Endothelial cell of umbilical vein (primary cell): ENCODE results near the gene CDC14B. TPM values are rescaled to one million over a fixed set of nuclear protein-coding genes. Genes with fewer than 3 reads are reported as not detected.

Experiments
- BruUV-seq: library from RNA; stranded (reverse); fragments of 400-500 nt; replicated peaks from 2 replicates; lab custom pipeline; 2021; lab: Mats Ljungman, UMichigan
- CTCF ChIA-PET: fragments of 300-600, 350-600 bp; sonication (Branson Sonifier 250); formaldehyde crosslinking; loops from one replicate; lab custom pipeline; 2021; ENCODE audit warnings: antibody characterized with exemption, inconsistent platforms; lab: Charles Lee
- POLR2A ChIA-PET: fragments of 300-600, 350-600 bp; sonication (Branson Sonifier 250); formaldehyde crosslinking; loops from one replicate; lab custom pipeline; 2021; ENCODE audit warnings: antibody characterized with exemption, inconsistent platforms; lab: Charles Lee
- DNase-seq: peaks from one replicate; pipeline ENCODE4 v3.0.0-alpha.2; 2011; ENCODE audit warnings: low read depth, low spot score
- FAIRE-seq: peaks from 2 replicates; lab custom pipeline; 2011; peaks lifted over from hg19 to GRCh38; lab: Jason Lieb, UNC
- H2AFZ ChIP-seq: 2 replicates; pipeline ENCODE4 v1.6.0; 2012; ENCODE audit warnings: low read depth, low read length, control low read depth, inconsistent platforms
- H3K27ac ChIP-seq: 2 replicates; pipeline ENCODE4 v1.5.1; 2011; ENCODE audit warnings: low read depth, mild to moderate bottlenecking, control low read depth, low read length, moderate library complexity; ENCODE audit not compliant: insufficient read depth
- H3K27me3 ChIP-seq, 2 experiments: 2 replicates each; pipeline versions ENCODE4 v1.6.0 to v1.6.1; 2011; ENCODE audit warnings: low read length in 2 of 2, mixed read lengths in 1 of 2; ENCODE audit not compliant: control insufficient read depth in 2 of 2, insufficient read depth in 2 of 2
- H3K36me3 ChIP-seq, 2 experiments: 2 replicates in 1 of 2; 3 replicates in 1 of 2; pipeline ENCODE4 v1.5.1; 2011; ENCODE audit warnings: low read length in 2 of 2, mild to moderate bottlenecking in 1 of 2, moderate library complexity in 1 of 2; ENCODE audit not compliant: control insufficient read depth in 2 of 2, insufficient read depth in 2 of 2; ENCODE audit errors: extremely low read depth in 1 of 2
- H3K4me1 ChIP-seq: 3 replicates; pipeline ENCODE4 v1.5.1; 2011; ENCODE audit warnings: mild to moderate bottlenecking, low read length; ENCODE audit not compliant: control insufficient read depth, insufficient read depth; ENCODE audit errors: extremely low read depth
- H3K4me2 ChIP-seq: 2 replicates; pipeline ENCODE4 v1.6.1; 2011; ENCODE audit warnings: low read length, control low read depth, mixed read lengths; ENCODE audit not compliant: insufficient read depth
- H3K4me3 ChIP-seq, 3 experiments: fragments of 200-600 bp in 1 of 3; sonication (generic), shearing (Covaris generic) in 1 of 3; replicated peaks in 1 of 3; 2 replicates each; pipeline ENCODE4 v1.5.1; 2011 to 2016; ENCODE audit warnings: control low read depth in 3 of 3, low read length in 3 of 3, mild to moderate bottlenecking in 2 of 3, inconsistent platforms in 1 of 3, low read depth in 1 of 3, moderate library complexity in 1 of 3; ENCODE audit not compliant: insufficient read depth in 1 of 3
- H3K79me2 ChIP-seq: 2 replicates; pipeline ENCODE4 v1.6.0; 2012; ENCODE audit warnings: low read length, inconsistent platforms; ENCODE audit not compliant: control insufficient read depth, insufficient read depth
- H3K9ac ChIP-seq: replicated peaks from 2 replicates; pipeline ENCODE3; 2011; ENCODE audit warnings: low read length, control low read depth; ENCODE audit not compliant: insufficient read depth; ENCODE audit errors: extremely low read depth
- H3K9me1 ChIP-seq: replicated peaks from 3 replicates; pipeline ENCODE4 v1.6.0; 2011; ENCODE audit warnings: mild to moderate bottlenecking, low read length; ENCODE audit not compliant: control insufficient read depth, insufficient read depth; ENCODE audit errors: extremely low read depth
- H3K9me3 ChIP-seq: replicated peaks from 2 replicates; pipeline ENCODE4 v1.5.1; 2012; ENCODE audit warnings: low read length, inconsistent platforms; ENCODE audit not compliant: control insufficient read depth, insufficient read depth
- H4K20me1 ChIP-seq: replicated peaks from 2 replicates; pipeline ENCODE3; 2011; ENCODE audit warnings: mild to moderate bottlenecking, low read length; ENCODE audit not compliant: control insufficient read depth, insufficient read depth; ENCODE audit errors: extremely low read depth
- CTCF ChIP-seq, 2 donors: IDR thresholded peaks; 1 replicate in 1 of 2; 2 replicates in 1 of 2; pipeline ENCODE4 v1.5.1; 2011; ENCODE audit warnings: low read length in 2 of 2, mild to moderate bottlenecking in 2 of 2, moderate library complexity in 2 of 2, control low read depth in 1 of 2, inconsistent platforms in 1 of 2, low read depth in 1 of 2; ENCODE audit not compliant: insufficient read depth in 1 of 2; ENCODE audit errors: extremely low read depth in 1 of 2
- EZH2 ChIP-seq: IDR thresholded peaks from 2 replicates; pipeline ENCODE4 v1.6.1; 2012; ENCODE audit warnings: borderline replicate concordance, low read depth, mild to moderate bottlenecking, moderate library complexity, low read length, inconsistent platforms; ENCODE audit not compliant: severe bottlenecking
- FOS ChIP-seq: IDR thresholded peaks from 2 replicates; pipeline ENCODE4 v1.6.1; 2011; ENCODE audit warnings: mild to moderate bottlenecking, low read length, moderate library complexity, borderline replicate concordance; ENCODE audit not compliant: insufficient read depth
- GATA2 ChIP-seq: IDR thresholded peaks from 2 replicates; pipeline ENCODE4 v1.7.0; 2011; ENCODE audit warnings: low read depth, mild to moderate bottlenecking, moderate library complexity, mixed read lengths, low read length; ENCODE audit not compliant: insufficient read length, insufficient read depth
- JUN ChIP-seq: IDR thresholded peaks from 2 replicates; pipeline ENCODE4 v1.6.1; 2011; ENCODE audit warnings: borderline replicate concordance, low read depth; ENCODE audit not compliant: insufficient read length, insufficient read depth
- MYC ChIP-seq: IDR thresholded peaks from one replicate; pipeline ENCODE4 v1.6.1; 2011; ENCODE audit warnings: mild to moderate bottlenecking, low read depth, low read length
- POLR2A ChIP-seq: IDR thresholded peaks from 2 replicates; pipeline ENCODE4 v1.6.1; 2012; ENCODE audit warnings: low read depth, mild to moderate bottlenecking, control low read depth, low read length
- POLR2AphosphoS5 ChIP-seq: IDR thresholded peaks from 2 replicates; pipeline ENCODE4 v1.6.1; 2012; ENCODE audit warnings: low read depth, mild to moderate bottlenecking, control low read depth, low read length, moderate library complexity; ENCODE audit not compliant: insufficient read depth
- dilution Hi-C: fragments of 300-500 bp; cut with MboI; formaldehyde crosslinking; loops from one replicate; pipeline ENCODE4 v1.15.0; 2019; ENCODE audit warnings: low sequenced_read_pairs; ENCODE audit not compliant: extremely low pct_ligation_motif_present
- intact Hi-C: fragments of 100-400 bp; cut with micrococcal nuclease; formaldehyde crosslinking; loops from one replicate; pipeline ENCODE4 v1.10.0; 2022
- polyA plus RNA-seq, 4 experiments: library from polyadenylated mRNA; depleted of rRNA in 3 of 4; stranded (reverse) in 3 of 4; unstranded in 1 of 4; fragments of >200 nt; gene quantifications; 2 replicates each; pipeline versions ENCODE4 v1.2.1 to v1.2.3, GENCODE V29; 2011 to 2012; ENCODE audit warnings: missing spikeins in 1 of 4
- total RNA-seq: library from RNA; stranded (reverse); gene quantifications from 2 replicates; pipeline ENCODE4 v1.2.3, GENCODE V29; 2021
- TF ChIP-seq, protein P1 (sequence below): IDR thresholded peaks from 2 replicates; pipeline ENCODE4 v1.6.1; 2011; ENCODE audit not compliant: insufficient read depth, insufficient read length

Gene CDC14B
- total and polyA plus RNA-seq, 2 donors (not counting 3 experiments of a cell fraction or from before 2014, with no cell fraction given): 0.39 to 0.93 TPM

GRCh38 chr9:96532173-96532572 is 87.5 kb downstream of the CDC14B start:
- TF ChIP-seq EZH2 (no peak), JUN (no peak), MYC (no peak), POLR2A (no peak), FOS (no peak), GATA2 (no peak), POLR2AphosphoS5 (no peak), CTCF (IDR thresholded peaks at IDR 0.05; ENCODE audit: extremely low read depth in 1 of 2, insufficient read depth in 1 of 2, low read depth in 1 of 2, low read length in 2 of 2) (no peak)
- TF ChIP-seq, protein P1, sequence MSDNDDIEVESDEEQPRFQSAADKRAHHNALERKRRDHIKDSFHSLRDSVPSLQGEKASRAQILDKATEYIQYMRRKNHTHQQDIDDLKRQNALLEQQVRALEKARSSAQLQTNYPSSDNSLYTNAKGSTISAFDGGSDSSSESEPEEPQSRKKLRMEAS: no peak
- H3K36me3 ChIP-seq: no peaks in the 10 kb centered on the region
- H3K9me1 ChIP-seq: no peaks in the 10 kb centered on the region
- POLR2A ChIA-PET: no interaction called here
- no peak for DNase-seq
- intact Hi-C loops (no loop called here), dilution Hi-C loops (no loop called here)
- FAIRE-seq: no peak
- H2AFZ ChIP-seq: no peak overlapping the region
- H3K27ac ChIP-seq: no peak overlapping the region
- H3K4me2 ChIP-seq: no peak overlapping the region
- H3K9ac ChIP-seq: no peak overlapping the region
- no peaks in the 10 kb centered on the region for H4K20me1 ChIP-seq
- H3K4me1 ChIP-seq: no peaks in the 10 kb centered on the region
- H3K9me3 ChIP-seq: no peaks in the 10 kb centered on the region
- peaks cover 0 to 3% of the 10 kb centered on the region in 2 experiments for H3K27me3 ChIP-seq
- no TSS peak for BruUV-seq
- no peak overlapping the region for H3K4me3 ChIP-seq
- CTCF ChIA-PET: interaction anchor here (1.1 kb wide), 1 partner anchor 9 kb away, joined by 3 read pairs; no protein-coding TSS in a partner anchor
- no peaks in the 10 kb centered on the region for H3K79me2 ChIP-seq
